Activated CD4-positive, alpha-beta T cell treated with anti-CD3 and anti-CD28 coated beads, Interleukin-2, amount 50 U/mL, for 4 hours (primary cell): ENCODE measurements around the gene KRAS.
A peak's percentile ranks its signal among the peaks of the same experiment; 100 is the strongest.

Experiments
- DNase-seq, 2 experiments: peaks; one replicate each; pipeline ENCODE4 v3.0.0-alpha.2; 2020

The KRAS gene

DNA sequence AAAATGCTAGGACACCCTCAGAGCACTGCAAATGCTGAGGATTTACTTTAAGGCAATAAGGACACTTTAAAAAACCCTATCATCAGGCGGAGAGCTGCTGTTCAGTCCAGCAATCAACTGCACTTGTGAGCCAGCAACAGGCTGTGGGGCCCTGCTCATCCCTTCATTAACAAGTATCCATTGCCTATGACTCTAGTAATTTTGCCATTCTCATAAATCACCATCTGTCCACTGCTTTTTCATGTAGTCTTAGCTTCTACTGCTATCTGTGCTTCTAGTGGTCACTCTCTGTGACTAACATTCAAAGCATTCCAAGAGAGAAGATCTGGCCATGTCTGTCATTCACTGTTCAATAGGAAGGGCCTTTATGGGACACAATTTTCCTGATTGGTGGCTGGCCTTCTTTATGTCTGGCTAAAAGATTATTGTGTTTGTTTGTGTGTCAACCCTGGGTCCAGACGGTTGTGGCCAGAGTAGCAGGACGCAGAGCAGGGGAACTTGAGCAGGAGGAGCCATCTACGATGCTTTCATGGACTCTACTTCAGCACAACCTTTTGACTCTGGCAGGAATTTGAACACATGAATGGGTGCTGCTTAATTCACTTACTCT, 3.6 kb upstream of the KRAS start:
- DNase-seq, result no peak

DNA sequence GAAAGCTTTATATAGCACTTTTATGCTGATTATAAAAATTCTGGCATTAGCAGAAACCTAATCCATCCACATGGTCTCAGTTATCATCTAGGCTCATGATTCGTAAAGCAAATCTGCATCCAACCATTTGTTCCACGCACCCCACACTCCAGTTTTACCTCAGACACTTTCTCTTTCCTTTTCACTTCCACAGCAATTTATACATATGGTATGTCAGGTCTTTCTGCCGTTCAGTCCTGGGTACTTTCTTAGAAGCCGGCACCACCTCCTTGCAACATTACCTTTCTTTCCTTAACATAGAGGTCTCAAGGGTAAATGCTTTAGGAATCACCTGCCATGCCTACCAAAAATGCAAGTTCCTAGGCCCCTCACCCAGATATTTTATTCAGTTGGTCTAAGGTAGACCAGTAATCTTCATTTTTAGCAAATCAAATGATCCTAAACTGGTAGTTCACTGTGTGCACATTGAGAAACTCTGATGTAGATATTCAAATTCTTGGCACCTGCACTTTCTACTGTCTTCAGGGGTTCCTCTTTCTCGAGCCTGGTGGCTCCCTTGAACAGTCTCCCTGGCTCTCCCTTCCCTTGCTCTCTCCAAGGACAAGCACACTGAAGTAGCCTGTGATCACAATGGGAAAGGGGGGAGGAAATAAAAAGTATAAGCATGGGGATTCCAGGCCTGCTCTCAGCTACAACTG, 2.8 kb upstream of the KRAS start:
- no peak for DNase-seq

DNA sequence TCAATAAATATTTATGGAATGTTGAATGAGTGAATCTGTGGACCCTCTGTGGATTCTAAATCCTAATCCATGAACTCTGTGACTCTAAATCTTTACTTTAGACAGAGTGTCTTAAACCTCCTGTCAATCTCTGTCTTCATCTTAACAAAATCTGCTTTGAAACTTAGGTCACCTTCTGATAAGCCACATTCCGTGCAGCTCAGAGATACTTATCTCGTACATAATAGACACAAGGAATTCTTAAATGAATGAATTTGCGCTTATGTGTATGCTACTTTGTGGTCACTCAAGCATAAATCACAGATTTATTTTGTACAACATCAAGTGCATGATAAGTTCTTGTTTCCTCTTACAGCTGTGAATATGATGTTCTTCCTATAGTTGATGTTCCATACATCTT, 2.2 kb upstream of the KRAS start:
- no peak for DNase-seq

DNA sequence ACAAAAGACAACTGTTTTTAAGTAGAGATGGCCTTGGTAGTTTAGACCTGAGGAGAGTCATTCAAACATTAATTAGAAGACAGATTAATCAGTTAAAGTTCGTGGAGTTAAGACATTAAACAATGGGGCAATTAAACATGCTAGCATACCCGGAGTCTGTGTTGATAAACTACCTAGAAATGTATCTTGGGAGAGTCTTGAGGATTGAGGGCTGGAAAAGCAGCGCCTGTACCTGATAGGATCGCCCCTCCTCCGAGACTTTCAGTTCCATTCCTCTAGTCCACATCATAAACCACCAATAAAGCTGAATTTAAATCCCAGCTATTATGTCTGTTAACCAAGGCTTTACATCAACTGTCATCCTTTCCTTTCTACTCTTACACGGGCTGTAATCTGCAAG, 1.0 kb upstream of the KRAS start:
- DNase-seq, result no peak

DNA sequence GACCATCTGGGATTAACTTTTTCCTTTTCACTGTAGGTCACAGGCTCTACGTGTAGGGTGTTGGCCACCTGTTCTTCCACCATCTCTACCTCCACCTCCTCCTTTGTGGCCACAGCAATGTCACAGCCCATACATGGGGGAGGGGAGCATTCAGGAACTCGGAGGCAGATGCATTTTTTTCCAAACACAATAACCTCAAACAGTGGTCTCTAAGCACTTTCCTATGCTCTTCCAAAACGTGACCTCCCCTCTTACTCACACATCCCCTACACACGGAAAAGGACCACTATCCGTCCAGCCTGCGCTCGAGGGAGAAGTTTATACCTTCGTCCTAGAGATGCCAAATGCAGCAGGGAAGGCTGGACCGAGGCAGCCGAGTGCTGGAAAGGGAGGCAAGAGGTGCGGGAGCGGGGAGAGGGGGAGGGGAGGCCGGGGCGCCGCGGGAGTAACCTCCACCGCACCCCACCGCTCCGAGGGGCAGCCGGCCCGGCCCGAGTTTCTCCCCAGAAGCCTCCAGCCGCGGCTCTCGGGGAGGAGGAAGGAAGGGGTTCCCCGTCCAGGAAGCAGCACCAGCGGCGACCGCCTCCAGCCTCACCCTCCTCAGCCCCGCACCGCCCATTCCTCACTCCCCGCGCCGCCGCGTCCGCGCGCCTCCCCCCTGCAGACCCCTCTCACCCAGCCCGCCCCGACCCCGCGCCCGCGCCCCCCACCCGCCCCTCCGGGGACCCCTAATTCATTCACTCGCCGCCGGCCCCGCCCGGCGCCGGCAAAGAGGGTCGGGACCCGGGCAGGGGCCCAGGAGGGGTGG, 594 bp downstream of the KRAS start:
- DNase-seq, result peak; percentile 18 to 33

DNA sequence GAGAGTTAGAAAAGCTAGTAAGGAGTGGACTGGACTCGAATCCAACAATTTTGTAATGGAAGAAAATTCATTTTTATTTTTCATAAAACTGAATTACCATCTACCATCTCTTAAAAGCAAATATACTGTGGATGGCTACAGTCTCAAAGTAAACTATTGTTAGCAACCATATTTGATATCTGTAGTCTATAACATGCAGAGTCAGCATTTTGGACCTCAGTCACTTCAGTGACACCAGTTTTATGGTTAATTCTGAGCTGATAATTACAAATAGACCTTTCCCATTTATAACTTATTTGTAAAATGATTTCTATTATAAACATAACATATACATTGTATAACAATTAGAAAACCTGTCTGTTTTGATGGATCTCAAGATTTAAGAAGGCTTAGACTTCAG, 2.0 kb downstream of the KRAS start:
- DNase-seq, result no peak

DNA sequence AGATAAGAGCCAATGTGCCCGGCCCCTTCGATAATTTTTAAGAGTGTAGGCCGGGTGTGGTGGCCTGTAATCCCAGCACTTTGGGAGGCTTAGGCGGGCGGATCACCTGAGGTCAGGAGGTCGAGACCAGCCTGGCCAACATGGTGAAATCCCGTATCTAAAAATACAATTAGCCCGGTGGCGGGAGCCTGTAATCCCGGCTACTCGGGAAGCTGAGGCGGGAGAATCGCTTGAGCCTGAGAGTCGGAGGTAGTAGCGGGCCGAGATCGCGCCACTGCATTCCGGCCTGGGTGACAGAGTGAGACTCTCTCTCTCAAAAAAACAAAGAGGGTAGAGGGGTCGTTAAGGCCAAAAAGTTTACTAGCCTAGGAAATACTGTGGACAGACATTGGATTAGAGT, 2.6 kb downstream of the KRAS start:
- no peak for DNase-seq

DNA sequence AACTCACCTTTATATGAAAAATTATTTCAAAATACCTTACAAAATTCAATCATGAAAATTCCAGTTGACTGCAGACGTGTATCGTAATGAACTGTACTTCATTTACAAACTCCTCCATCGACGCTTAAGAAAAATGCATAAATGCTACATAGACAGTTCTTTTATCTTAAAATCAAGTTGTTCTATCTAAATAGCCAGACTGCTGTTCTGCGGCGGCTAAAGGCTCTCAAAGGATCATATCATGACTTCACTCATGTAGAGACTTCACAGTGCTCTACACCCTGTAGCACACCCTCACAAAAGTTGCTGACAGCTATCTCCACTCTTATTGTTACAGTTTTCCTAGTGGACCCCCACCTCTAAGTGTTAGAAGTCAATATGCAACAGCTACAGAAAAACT, 5.2 kb downstream of the KRAS start:
- no peak for DNase-seq

DNA sequence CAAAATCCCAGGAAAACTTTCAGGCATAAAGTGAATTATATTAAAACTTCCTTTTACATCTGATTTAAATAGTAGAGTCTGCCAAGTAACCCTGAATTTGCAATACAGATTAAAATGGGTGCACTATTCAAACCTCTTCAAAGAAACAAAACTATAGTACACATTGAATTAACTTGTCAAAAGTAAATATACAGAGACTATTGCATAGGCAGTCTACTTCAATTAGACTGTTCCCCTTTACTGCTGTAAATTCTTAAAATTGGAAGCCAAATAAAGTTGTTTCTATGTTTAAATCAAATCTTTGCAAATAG, 7.1 kb downstream of the KRAS start:
- no peak for DNase-seq

DNA sequence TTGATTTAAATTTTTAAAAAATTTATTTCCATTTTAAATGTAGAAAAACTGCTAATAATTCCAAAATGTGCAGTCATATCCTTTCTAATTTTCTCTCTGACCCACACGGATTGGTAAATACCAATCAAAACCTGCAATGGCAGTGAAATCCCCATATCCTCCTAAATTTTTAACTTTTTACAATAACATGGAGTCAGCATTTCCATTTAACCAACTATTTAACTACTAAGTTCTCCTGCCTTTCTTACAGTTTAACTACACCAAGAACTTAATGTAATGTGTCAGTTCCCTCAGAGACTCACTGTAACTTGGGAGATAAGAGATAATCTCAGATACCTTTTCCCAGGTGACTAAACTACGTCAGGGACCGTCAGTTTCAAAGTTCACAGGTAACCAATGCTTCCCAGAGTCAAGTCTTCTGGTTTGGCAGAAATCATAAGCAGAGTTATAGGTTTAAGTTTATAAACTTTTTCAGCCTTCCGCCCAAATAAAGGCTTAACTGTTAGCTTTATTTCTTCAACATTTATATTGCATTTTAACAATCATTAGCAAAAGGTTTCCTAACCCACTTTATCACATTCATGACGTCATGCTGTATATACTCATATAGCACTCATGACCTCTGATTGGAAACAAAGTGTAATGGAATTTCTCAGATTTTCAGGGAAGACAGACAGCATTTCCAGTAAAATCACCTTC, 7.6 kb downstream of the KRAS start:
- no peak for DNase-seq

DNA sequence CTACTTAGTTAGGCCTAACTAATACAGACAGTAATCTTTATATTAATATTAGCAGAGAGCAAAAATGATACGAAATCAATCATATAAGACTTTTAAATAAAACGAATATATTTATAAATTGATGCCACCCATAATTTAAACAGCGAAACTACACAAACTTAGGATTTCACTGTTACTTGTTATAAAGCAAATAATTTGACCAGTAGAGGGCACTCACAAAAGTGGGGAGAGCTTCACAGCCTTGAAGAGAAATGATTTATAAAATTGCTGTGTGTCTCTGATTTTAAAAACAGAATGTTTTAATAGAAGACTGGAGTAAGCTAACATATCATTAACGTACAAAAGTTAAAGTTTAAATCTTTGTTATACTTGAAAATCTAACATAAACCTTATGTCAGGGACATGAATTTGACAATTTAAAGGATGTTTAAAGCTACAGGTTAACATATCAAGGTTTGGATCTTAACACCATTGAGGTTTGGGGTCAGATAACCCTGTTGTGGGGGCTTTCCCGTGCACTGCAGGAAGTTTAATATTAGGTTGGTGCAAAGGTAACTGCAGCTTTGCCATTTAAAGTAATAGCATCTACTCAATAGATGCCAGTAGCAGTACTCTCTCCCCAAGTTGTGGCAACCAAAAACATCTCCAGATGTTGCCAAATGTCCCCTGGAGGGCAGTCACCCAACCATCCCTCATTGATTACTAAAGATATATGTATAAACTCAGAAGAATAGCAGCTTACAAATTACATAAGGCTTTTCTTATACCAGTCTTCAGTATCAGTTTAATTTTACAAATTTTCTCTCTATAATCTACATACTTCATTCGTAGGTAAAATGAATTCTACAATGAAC, 9.3 kb downstream of the KRAS start:
- DNase-seq, result no peak

DNA sequence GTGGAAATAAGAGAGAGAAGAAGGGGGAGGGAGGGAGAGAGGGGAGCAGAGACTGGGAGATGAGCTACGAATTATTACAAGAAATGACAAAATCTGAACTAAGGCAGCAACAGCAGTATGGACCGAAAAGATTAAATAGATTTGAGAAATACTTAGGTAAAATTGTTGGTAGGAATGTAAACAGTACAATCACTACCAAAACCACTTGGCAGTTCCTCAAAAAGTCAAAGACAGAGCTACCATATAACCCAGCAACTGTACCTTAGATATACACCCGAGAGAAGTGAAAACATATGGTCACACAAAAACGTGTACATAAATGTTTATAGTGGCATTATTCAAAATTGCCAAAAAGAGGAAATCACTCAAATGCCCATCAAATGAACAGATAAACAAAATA, 14.1 kb downstream of the KRAS start:
- no peak for DNase-seq

DNA sequence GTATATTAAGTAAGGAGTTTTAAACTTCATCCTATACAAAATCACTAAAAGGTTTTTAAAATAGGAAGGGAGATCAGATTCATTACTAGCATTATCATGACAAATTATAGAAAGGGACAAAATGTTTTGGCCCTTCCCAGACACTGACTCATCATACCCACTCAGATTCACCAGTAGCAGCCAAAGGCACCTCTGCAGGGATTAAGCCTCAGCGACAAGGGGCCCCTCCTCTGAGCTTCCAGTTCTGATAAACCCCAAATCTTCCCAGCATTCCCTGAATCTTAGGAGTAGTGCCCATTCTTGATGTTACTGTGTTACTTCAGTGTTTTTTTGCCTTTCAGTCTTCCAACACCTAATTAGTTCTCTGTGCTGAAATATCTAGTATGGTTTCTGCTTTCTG, 14.5 kb downstream of the KRAS start:
- DNase-seq, result no peak

DNA sequence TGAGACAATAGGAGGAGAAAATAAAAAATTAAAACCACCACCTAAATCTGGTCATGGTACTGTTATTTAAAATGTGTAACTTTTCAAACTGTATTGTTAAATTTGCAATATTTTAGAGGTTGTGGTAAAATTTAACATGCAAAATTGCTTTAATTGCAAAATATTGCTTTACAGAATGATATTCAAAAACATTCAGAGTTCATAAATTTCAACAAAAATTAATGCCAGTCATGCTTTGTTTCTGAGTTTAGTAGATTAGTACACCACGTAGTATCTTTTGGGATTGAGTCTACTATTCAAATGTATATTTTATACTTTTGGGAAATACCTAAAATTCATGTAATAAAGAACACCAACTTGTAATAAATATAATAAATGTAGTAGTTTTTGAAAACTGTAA, 37.4 kb downstream of the KRAS start:
- DNase-seq, result no peak

DNA sequence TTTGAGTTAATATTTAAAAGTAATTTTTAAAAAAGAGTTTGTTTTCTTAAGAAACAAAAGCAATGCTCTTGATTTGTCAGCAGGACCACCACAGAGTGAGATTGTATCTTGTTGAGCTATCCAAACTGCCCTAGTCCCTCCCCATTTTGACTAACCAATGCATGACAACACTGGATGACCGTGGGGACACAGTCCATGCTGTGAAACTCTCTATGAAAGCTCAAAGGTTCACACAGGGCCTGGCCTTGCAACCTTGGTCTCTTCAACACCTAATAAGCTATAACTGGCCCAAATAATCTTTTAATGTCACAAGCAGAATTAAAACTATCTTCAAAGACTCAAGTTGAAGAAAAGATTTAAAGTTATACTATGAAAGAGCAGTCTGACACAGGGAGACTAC, 42.2 kb downstream of the KRAS start:
- DNase-seq, result no peak

DNA sequence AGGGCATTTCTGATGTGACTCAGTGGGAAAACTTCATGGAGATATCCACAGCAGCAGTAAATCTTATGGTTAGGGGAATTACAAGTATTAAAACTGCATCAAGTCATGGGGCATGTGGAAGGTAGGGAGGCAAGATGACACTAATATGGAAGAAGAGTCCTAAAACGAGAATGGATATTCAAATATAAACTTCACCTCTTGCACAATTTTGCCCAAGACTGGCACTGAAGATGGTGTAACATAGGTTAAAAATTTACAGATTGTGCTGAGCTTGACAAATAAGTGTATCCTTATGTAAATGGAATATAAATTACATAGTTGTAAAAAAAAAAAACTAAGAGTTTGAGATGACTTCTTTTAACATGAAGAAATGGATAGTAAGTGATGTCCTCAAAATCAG, 42.9 kb downstream of the KRAS start:
- no peak for DNase-seq

DNA sequence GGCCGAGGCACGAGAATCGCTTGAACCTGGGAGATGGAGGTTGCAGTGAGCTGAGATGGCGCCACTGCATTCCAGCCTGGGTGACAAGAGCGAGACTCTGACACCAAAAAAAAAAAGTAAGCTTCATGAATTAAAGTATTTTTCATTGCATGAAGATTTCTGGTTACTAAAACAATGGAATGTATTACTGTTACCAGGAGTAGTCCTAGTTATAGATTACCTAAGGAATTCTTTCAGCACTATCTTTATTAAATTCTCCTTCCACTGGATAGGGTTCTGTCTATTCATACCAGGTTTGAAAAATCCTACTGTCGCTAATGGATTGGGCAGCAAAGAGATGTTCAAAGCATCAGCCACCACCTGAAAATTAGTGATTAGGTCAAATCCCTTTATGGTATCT, 43.3 kb downstream of the KRAS start:
- DNase-seq, result no peak

DNA sequence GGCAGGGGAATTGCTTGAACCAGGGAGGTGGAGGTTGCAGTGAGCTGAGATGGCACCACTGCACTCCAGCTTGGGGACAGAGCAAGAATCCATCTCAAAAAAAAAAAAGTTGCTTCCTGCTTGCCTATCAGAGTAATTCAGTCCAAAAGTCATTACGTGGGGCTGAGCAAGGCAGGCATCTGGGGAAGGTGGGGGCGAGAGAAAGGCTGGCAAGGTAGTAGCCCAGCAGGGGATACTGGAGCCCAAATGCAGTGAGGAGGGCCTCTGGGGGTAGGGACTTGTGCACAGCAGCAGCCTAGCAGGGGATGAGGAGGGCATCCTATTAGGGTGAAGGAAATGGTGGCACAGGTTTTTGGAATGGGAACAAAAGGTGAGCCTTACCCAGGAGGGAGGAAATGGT, 48.6 kb downstream of the KRAS start:
- DNase-seq, result no peak

DNA sequence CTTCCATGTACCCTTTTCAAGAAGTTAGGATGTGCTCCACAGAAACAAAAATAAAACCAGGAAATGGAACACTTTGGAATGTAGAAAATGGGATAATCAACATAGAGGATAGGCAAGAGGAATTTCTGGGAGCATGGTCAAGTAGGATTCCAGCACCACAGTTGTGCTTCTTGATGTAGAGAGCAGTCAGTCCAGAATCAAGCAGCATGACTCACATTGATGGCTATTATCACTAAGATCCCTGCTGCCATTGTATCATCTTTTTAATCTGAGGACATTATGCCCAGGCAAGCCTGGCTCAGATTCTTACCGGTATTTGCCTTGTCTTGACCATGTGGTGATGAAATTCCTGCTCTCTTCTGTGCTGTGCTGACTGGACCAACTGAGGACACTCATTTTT, 50.0 kb downstream of the KRAS start:
- DNase-seq, result no peak

DNA sequence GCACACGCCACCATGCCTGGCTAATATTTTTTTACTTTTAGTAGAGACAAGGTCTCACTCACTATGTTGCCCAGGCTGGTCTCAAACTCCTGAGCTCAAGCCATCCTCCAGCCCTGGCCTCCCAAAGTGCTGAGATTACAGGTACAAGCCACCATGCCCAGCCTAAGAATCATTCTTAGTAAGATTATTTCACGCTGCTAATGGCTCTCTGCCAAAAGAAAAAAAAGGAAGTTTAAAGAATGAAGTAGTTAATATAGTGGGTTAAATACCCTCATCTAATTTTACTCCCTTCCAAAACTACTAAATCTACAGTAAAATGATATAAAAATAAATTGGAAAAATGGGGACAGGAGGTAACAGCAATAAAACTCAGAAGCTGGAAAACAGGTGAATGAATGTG, 53.1 kb downstream of the KRAS start:
- no peak for DNase-seq

DNA sequence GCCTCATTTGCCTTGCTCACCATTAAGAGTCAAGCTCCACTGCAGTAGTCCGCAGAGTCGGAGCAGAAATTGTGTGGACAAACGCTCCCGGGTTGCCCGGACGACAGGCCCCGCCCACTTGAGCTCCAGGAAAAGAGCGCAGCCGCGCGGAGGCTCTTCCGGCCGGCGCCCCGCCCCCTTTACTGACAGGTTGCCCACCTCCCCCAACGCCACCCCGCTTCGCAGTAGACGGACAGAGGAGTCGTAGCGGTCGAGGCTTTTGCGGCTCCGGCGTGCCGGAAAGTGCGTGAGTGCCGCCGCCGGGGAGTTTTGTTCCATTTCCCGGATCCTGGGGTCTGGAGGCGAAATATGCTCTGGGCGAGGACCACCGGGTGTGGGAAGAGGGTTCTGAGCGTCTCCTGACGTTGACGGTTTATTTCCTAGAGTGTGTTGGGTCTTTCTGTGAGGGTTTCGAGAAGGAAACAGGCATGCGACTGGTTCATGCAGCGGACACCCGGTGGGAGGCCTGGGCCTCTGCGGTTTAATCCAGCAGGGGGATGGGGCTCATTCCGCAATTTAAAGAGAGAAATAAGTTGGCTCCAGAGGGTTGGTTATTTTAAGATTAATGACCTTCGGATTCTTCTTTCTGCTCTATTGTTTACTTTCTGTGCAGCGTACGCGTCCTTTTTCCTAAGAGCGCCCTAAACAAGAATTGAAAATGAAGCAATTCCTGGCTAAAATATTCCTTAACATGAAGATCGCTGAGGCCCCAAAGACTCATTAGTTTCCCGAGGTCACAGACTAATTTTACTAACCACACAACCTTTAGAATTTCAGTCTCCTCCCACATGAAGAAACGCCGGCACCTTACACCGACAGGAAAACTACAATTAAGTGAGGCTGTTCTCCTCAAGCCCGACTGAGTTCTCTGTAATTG, 55.4 kb downstream of the KRAS start, which contains the start of the genes DNAI7 and ETFRF1:
DNAI7 (minus strand) TSS at position 105 of the 916 bp plus-strand sequence; CDS start at position 23, 82 bp downstream.
ETFRF1 (plus strand) TSS at position 182 of the 916 bp plus-strand sequence. CDS start 8,720 bp downstream, outside the sequence.
- DNase-seq, result peak; percentile 90

DNA sequence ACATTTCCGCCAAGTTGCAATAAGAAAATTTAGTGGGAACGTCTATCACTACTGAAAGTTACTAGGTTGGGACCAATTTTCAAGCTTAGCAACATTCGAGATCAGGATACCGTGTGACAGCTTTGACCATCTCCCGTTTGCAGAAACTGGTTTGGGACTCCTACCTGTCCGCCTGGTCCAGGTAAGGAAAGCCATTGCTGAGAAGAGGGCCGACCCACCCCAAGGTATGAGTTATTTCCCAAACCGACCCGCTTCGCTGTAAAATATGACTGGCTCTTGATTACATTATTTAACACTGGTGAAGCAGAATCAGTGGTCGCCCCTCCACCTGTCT, 56.0 kb downstream of the KRAS start:
- DNase-seq, result no peak
